Measurements from ENCODE around the gene ARMC9. TPM values are rescaled to one million over a fixed set of nuclear protein-coding genes. Genes with fewer than 3 reads are reported as not detected.

ARMC9 gene
- total RNA-seq, 4 donors from 2014 or later, result 6.5 to 11.5 (median 9.3) TPM

- 57% methylated on average over 6 of the region's 6 CpGs for WGBS
Observed at GRCh38 chr2:231306791-231307393, 108.5 kb downstream of the ARMC9 start.

GRCh38 chr2:231308219-231308618 is 109.8 kb downstream of the ARMC9 start:
- Histone ChIP-seq H3K27me3 (no peaks in the 10 kb centered on the region), H3K36me3 (peaks cover 2% of the 10 kb centered on the region), H3K4me1 (no peaks in the 10 kb centered on the region), H3K27ac (no peak overlapping the region), H3K9me3 (no peaks in the 10 kb centered on the region), H3K4me3 (no peak overlapping the region)
- peak in 1 of 2 donors; percentile 49 for DNase-seq (ENCODE audit: low spot score in 2 of 2)
- TF ChIP-seq EP300 (IDR thresholded peaks at IDR 0.05) (no peak), CTCF (IDR thresholded peaks at IDR 0.05) (no peak), POLR2AphosphoS5 (IDR thresholded peaks at IDR 0.05) (no peak), POLR2A (IDR thresholded peaks at IDR 0.05) (no peak)
- WGBS, result 98% methylated on average over 6 of the region's 6 CpGs

More at GRCh38 chr2:231306791-231307393, 108.5 kb downstream of the ARMC9 start:
- Histone ChIP-seq H3K4me1 (no peaks in the 10 kb centered on the region), H3K36me3 (peaks cover 2% of the 10 kb centered on the region), H3K9me3 (no peaks in the 10 kb centered on the region), H3K4me3 (no peak overlapping the region), H3K27ac (no peak overlapping the region), H3K27me3 (no peaks in the 10 kb centered on the region)
- TF ChIP-seq EP300 (IDR thresholded peaks at IDR 0.05), result no peak
- DNase-seq (ENCODE audit: low spot score in 2 of 2), result no peak

- DNase-seq (ENCODE audit: low spot score in 2 of 2), result peak in 1 of 2 donors; percentile 11
- H3K36me3 ChIP-seq, result peaks cover 2% of the 10 kb centered on the region
- no peak for TF ChIP-seq EP300 (IDR thresholded peaks at IDR 0.05)
- 88% methylated on average over 16 of the region's 16 CpGs for WGBS
- no peak overlapping the region for H3K4me3 ChIP-seq
- H3K4me1 ChIP-seq, result no peaks in the 10 kb centered on the region
- no peaks in the 10 kb centered on the region for H3K27me3 ChIP-seq
- H3K27ac ChIP-seq, result no peak overlapping the region
- no peaks in the 10 kb centered on the region for H3K9me3 ChIP-seq
Observed at GRCh38 chr2:231308631-231309428, 110.4 kb downstream of the ARMC9 start.

- Histone ChIP-seq H3K27ac (no peak overlapping the region), H3K9me3 (no peaks in the 10 kb centered on the region), H3K36me3 (no peaks in the 10 kb centered on the region), H3K27me3 (no peaks in the 10 kb centered on the region), H3K4me3 (no peak overlapping the region), H3K4me1 (no peaks in the 10 kb centered on the region)
- peak in 1 of 2 donors; percentile 53 for DNase-seq (ENCODE audit: low spot score in 2 of 2)
- WGBS, result 88% methylated on average over 5 of the region's 5 CpGs
- TF ChIP-seq POLR2A (IDR thresholded peaks at IDR 0.05) (no peak), POLR2AphosphoS5 (IDR thresholded peaks at IDR 0.05) (no peak), CTCF (IDR thresholded peaks at IDR 0.05) (no peak), EP300 (IDR thresholded peaks at IDR 0.05) (no peak)
Observed at GRCh38 chr2:231312066-231312465, 113.6 kb downstream of the ARMC9 start.

- WGBS, result 88% methylated on average over 3 of the region's 3 CpGs
- no peaks in the 10 kb centered on the region for H3K4me1 ChIP-seq
- no peaks in the 10 kb centered on the region for H3K36me3 ChIP-seq
- no peak overlapping the region for H3K27ac ChIP-seq
- DNase-seq (ENCODE audit: low spot score in 2 of 2), result no peak
- TF ChIP-seq POLR2AphosphoS5 (IDR thresholded peaks at IDR 0.05) (no peak), CTCF (IDR thresholded peaks at IDR 0.05) (no peak), EP300 (IDR thresholded peaks at IDR 0.05) (no peak), POLR2A (IDR thresholded peaks at IDR 0.05) (no peak)
- H3K4me3 ChIP-seq, result no peak overlapping the region
- no peaks in the 10 kb centered on the region for H3K27me3 ChIP-seq
- H3K9me3 ChIP-seq, result no peaks in the 10 kb centered on the region
Observed at GRCh38 chr2:231315896-231316295, 117.5 kb downstream of the ARMC9 start.

- no peak for DNase-seq (ENCODE audit: low spot score in 2 of 2)
- no peaks in the 10 kb centered on the region for H3K36me3 ChIP-seq
- TF ChIP-seq POLR2AphosphoS5 (IDR thresholded peaks at IDR 0.05), result no peak
- TF ChIP-seq EP300 (IDR thresholded peaks at IDR 0.05), result no peak
- no peak for TF ChIP-seq CTCF (IDR thresholded peaks at IDR 0.05)
- TF ChIP-seq POLR2A (IDR thresholded peaks at IDR 0.05), result no peak
- no peak overlapping the region for H3K27ac ChIP-seq
- no peak overlapping the region for H3K4me3 ChIP-seq
- no peaks in the 10 kb centered on the region for H3K27me3 ChIP-seq
- 91% methylated on average over 2 of the region's 2 CpGs for WGBS
- H3K4me1 ChIP-seq, result no peaks in the 10 kb centered on the region
- no peaks in the 10 kb centered on the region for H3K9me3 ChIP-seq
Observed at GRCh38 chr2:231317579-231317978, 119.1 kb downstream of the ARMC9 start.

All from suprapubic skin (tissue), 4 donors.